Measurements from ENCODE around the gene CCDC18.
"Not testable (repeated sequence)": the region's sequence is repeated elsewhere in the genome, so short reads cannot be mapped to it uniquely, and the experiment has no call there.

Gene CCDC18

DNA sequence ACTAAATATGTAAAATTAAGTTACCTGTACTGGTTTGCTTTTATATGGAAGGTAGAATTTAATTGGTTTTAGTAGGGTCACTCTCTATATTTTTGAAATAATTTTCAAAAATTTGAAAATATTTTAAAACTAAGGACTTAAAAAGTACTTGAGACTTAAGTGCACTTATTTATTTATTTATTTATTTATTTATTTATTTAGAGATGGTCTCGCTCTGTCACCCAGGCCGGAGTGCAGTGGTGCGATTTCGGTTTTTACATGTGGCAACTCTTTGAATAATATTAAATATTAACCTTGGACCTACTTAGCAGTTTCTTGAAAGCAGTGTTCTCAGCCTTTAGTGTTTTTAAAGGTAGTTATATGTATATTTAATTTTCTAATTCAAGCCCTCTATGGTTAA lies 36.8 kb upstream of the CCDC18 start:
- H3K27ac ChIP-seq = no peak overlapping the region
- H3K9ac ChIP-seq = no peak overlapping the region
- H3K4me1 ChIP-seq = no peaks in the 10 kb centered on the region
- no peaks in the 10 kb centered on the region for H3K9me3 ChIP-seq (replicated peaks in 1 of 11)
- no peak overlapping the region for H3K4me3 ChIP-seq
- no peak overlapping the region for H3K4me2 ChIP-seq
- no peak for TF ChIP-seq Cebpa-rat (IDR thresholded peaks at IDR 0.05)
- H3K27me3 ChIP-seq = no peaks in the 10 kb centered on the region
- H3K36me3 ChIP-seq = peaks cover 29 to 96% (median 68%) of the 10 kb centered on the region in 11 experiments
- H4K20me1 ChIP-seq = peaks cover 3 to 83% (median 26%) of the 10 kb centered on the region in 11 experiments; a peak in 18 of 22 replicates

DNA sequence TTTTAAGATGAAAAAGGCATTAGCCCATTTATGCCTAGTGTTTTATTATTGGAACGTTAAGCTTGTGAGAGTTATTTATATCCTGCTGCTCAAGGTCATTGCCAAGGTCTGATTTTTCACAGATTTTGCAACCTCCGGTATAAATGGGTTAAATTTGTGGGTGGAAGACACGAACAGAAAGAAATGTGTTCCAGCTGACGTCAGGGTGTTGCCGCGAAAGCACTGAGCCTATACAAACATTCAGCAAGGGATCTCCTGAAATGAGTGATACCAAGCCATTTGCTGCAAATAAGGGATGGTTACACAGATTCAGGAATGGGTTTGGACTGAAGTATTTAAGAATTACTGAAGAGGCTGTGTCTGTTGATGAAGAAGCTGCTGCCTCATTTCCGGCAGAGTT lies 32.5 kb upstream of the CCDC18 start:
- Histone ChIP-seq H3K9me3 (replicated peaks in 1 of 11) (no peaks in the 10 kb centered on the region), H3K4me3 (no peak overlapping the region), H3K4me1 (no peaks in the 10 kb centered on the region), H3K9ac (no peak overlapping the region), H3K4me2 (no peak overlapping the region), H3K36me3 (peaks cover 35 to 96% (median 71%) of the 10 kb centered on the region in 11 experiments), H3K27me3 (no peaks in the 10 kb centered on the region), H3K27ac (no peak overlapping the region), H4K20me1 (peaks cover 6 to 84% (median 28%) of the 10 kb centered on the region in 11 experiments; a peak in 16 of 22 replicates)
- no peak for TF ChIP-seq Cebpa-rat (IDR thresholded peaks at IDR 0.05)

GRCh38 chr1:93150729-93151128 lies 29.8 kb upstream of the CCDC18 start:
- Histone ChIP-seq H3K9ac (no peak overlapping the region), H3K36me3 (peaks cover 59 to 100% (median 83%) of the 10 kb centered on the region in 11 experiments), H3K27ac (no peak overlapping the region), H3K4me2 (no peak overlapping the region), H3K4me1 (peaks cover 0 to 12% (median 8%) of the 10 kb centered on the region in 10 experiments; a peak in 11 of 20 replicates), H3K9me3 (replicated peaks in 1 of 11) (no peaks in the 10 kb centered on the region), H4K20me1 (peaks cover 6 to 93% (median 41%) of the 10 kb centered on the region in 11 experiments; a peak in 18 of 22 replicates), H3K4me3 (no peak overlapping the region), H3K27me3 (no peaks in the 10 kb centered on the region)
- TF ChIP-seq Cebpa-rat (IDR thresholded peaks at IDR 0.05) = no peak

GRCh38 chr1:93151474-93151873 lies 29.1 kb upstream of the CCDC18 start:
- no peak overlapping the region for H3K27ac ChIP-seq
- H3K4me1 ChIP-seq = peaks cover 0 to 18% (median 8%) of the 10 kb centered on the region in 10 experiments; a peak in 11 of 20 replicates
- H3K4me3 ChIP-seq = no peak overlapping the region
- H3K4me2 ChIP-seq = no peak overlapping the region
- no peak overlapping the region for H3K9ac ChIP-seq
- H3K9me3 ChIP-seq (replicated peaks in 1 of 11) = no peaks in the 10 kb centered on the region
- H3K36me3 ChIP-seq = peaks cover 63 to 100% (median 87%) of the 10 kb centered on the region in 11 experiments
- H3K27me3 ChIP-seq = no peaks in the 10 kb centered on the region
- H4K20me1 ChIP-seq = peaks cover 6 to 91% (median 43%) of the 10 kb centered on the region in 11 experiments; a peak in 18 of 22 replicates
- no peak for TF ChIP-seq Cebpa-rat (IDR thresholded peaks at IDR 0.05)

- H3K36me3 ChIP-seq = peaks cover 75 to 100% (median 94%) of the 10 kb centered on the region in 11 experiments
- peaks cover 6 to 91% (median 51%) of the 10 kb centered on the region in 11 experiments; a peak in 19 of 22 replicates for H4K20me1 ChIP-seq
- TF ChIP-seq Cebpa-rat (IDR thresholded peaks at IDR 0.05) = no peak
- H3K4me2 ChIP-seq = no peak overlapping the region
- no peaks in the 10 kb centered on the region for H3K9me3 ChIP-seq (replicated peaks in 1 of 11)
- H3K9ac ChIP-seq = no peak overlapping the region
- no peaks in the 10 kb centered on the region for H3K27me3 ChIP-seq
- peaks cover 0 to 19% (median 8%) of the 10 kb centered on the region in 10 experiments; a peak in 11 of 20 replicates for H3K4me1 ChIP-seq
- no peak overlapping the region for H3K27ac ChIP-seq
- no peak overlapping the region for H3K4me3 ChIP-seq
Observed at GRCh38 chr1:93152835-93153234, 27.7 kb upstream of the CCDC18 start.

- H3K9me3 ChIP-seq (replicated peaks in 1 of 11) = no peaks in the 10 kb centered on the region
- H3K4me3 ChIP-seq = no peak overlapping the region
- peak overlapping the region in 4 of 11 experiments; percentile 24 to 57 (median 50); a peak in 5 of 22 replicates for H3K4me2 ChIP-seq
- TF ChIP-seq Cebpa-rat (IDR thresholded peaks at IDR 0.05) = no peak
- H3K27me3 ChIP-seq = no peaks in the 10 kb centered on the region
- H4K20me1 ChIP-seq = peaks cover 3 to 89% (median 51%) of the 10 kb centered on the region in 11 experiments; a peak in 19 of 22 replicates
- H3K9ac ChIP-seq = no peak overlapping the region
- 0 out of 22 replicates have a peak overlapping the region, but pooled peaks of 1 of the 11 experiments have one; percentile 19 for H3K27ac ChIP-seq
- H3K36me3 ChIP-seq = peaks cover 76 to 100% (median 96%) of the 10 kb centered on the region in 11 experiments
- peaks cover 0 to 19% (median 8%) of the 10 kb centered on the region in 10 experiments; a peak in 11 of 20 replicates for H3K4me1 ChIP-seq
Observed at GRCh38 chr1:93154898-93155297, 25.6 kb upstream of the CCDC18 start.

DNA sequence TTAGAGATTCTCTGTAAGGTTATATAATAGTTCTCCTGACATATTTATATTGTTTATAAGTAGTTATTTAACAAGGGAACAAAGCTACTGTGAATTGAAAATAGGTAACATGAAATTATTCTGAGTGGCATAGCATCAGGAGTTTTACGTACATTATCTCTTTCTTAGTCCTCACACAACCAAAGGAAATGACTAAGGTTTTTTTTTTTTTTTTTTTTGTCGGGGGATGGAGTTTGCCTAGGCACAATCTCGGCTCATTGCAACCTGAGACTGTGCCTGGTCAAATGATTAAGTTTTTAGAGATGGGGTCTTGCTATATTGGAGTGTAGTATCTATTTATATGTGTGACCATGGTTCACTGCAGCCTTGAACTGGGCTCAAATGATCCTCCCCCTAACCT lies 25.2 kb upstream of the CCDC18 start:
- Histone ChIP-seq H3K9ac (no peak overlapping the region), H3K27me3 (no peaks in the 10 kb centered on the region), H3K4me1 (peaks cover 0 to 19% (median 8%) of the 10 kb centered on the region in 10 experiments; a peak in 11 of 20 replicates), H3K4me2 (peak overlapping the region in 5 of 11 experiments; percentile 12 to 57 (median 50); a peak in 8 of 22 replicates), H3K4me3 (no peak overlapping the region), H4K20me1 (peaks cover 3 to 89% (median 51%) of the 10 kb centered on the region in 11 experiments; a peak in 19 of 22 replicates), H3K9me3 (replicated peaks in 1 of 11) (no peaks in the 10 kb centered on the region), H3K27ac (0 out of 22 replicates have a peak overlapping the region, but pooled peaks of 1 of the 11 experiments have one; percentile 19), H3K36me3 (peaks cover 76 to 100% (median 94%) of the 10 kb centered on the region in 11 experiments)
- TF ChIP-seq Cebpa-rat (IDR thresholded peaks at IDR 0.05) = no peak

DNA sequence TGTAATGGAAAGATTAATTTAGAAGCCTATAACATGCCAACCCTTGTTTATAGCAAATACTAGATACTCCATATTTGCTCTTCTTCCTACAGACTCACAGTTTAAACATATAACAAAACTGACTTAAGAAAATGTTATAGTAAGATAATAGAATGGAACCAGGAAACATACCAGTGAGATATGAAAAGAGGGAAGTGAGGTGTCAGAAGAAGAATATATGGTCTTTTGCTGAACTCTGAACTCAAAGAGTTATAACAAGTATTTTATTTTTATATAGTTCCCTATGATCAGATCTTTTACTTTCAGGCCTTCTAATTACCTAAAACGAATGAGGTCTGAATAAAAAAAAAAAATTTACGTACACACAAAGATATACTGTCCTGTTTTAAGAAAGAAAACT lies 21.2 kb upstream of the CCDC18 start:
- H3K9me3 ChIP-seq (replicated peaks in 1 of 11) = no peaks in the 10 kb centered on the region
- H3K4me2 ChIP-seq = no peak overlapping the region
- H3K36me3 ChIP-seq = peaks cover 53 to 96% (median 82%) of the 10 kb centered on the region in 11 experiments
- H4K20me1 ChIP-seq = peaks cover 28 to 96% (median 71%) of the 10 kb centered on the region in 11 experiments; a peak in 20 of 22 replicates
- H3K27me3 ChIP-seq = no peaks in the 10 kb centered on the region
- no peak overlapping the region for H3K9ac ChIP-seq
- H3K27ac ChIP-seq = no peak overlapping the region
- H3K4me3 ChIP-seq = no peak overlapping the region
- H3K4me1 ChIP-seq = peaks cover 0 to 22% (median 8%) of the 10 kb centered on the region in 10 experiments; a peak in 11 of 20 replicates
- TF ChIP-seq Cebpa-rat (IDR thresholded peaks at IDR 0.05) = no peak

DNA sequence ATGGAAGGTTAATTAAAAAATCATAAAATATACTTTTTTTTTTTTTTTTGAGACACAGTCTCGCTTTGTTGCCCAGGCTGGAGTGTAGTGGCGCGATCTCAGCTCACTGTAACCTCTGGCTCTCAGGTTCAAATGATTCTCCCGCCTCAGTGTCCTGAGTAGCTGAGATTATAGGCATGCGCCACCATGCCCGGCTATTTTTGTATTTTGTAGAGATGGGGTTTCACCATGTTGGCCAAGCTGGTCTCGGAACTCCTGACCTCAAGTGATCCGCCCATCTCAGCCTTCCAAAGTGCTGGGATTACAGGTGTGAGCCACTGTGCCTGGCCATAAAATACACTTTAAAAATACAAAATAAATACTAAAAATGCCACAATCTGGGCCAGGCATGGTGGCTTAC lies 17.2 kb upstream of the CCDC18 start:
- not testable (repeated sequence) for H3K9ac ChIP-seq, H3K4me1 ChIP-seq, H3K27me3 ChIP-seq, H3K27ac ChIP-seq, H3K4me2 ChIP-seq, H3K4me3 ChIP-seq
- peaks cover 33 to 92% (median 73%) of the 10 kb centered on the region in 11 experiments; a peak in 21 of 22 replicates for H3K36me3 ChIP-seq
- peaks cover 17 to 29% (median 26%) of the 10 kb centered on the region in 11 experiments; a peak in 20 of 22 replicates for H3K9me3 ChIP-seq (replicated peaks in 1 of 11)
- H4K20me1 ChIP-seq = peaks cover 23 to 98% (median 77%) of the 10 kb centered on the region in 11 experiments; a peak in 20 of 22 replicates
